Epithelial cell of proximal tubule (primary cell): ENCODE data around the gene AHNAK2. TPM values are rescaled to one million over a fixed set of nuclear protein-coding genes. Genes with fewer than 3 reads are reported as not detected.

Experiments
- DNase-seq: peaks from one replicate; pipeline ENCODE4 v3.0.0-alpha.2; 2011; ENCODE audit warnings: low read depth
- H3K4me3 ChIP-seq: 2 replicates; pipeline ENCODE4 v1.5.1; 2011; ENCODE audit warnings: low read depth, mild to moderate bottlenecking, low read length
- total RNA-seq: library from RNA; depleted of rRNA; stranded (reverse); fragments of >200 nt; gene quantifications from 2 replicates; pipeline ENCODE4 v1.2.3, GENCODE V29; 2015
- TF ChIP-seq, protein P1 (sequence below): conservative IDR thresholded peaks from 2 replicates; pipeline ENCODE4 v1.5.1; 2012; ENCODE audit warnings: low read depth, mild to moderate bottlenecking, low read length

AHNAK2 gene
- total RNA-seq, 1 donor from 2014 or later: 20.8 TPM

DNA sequence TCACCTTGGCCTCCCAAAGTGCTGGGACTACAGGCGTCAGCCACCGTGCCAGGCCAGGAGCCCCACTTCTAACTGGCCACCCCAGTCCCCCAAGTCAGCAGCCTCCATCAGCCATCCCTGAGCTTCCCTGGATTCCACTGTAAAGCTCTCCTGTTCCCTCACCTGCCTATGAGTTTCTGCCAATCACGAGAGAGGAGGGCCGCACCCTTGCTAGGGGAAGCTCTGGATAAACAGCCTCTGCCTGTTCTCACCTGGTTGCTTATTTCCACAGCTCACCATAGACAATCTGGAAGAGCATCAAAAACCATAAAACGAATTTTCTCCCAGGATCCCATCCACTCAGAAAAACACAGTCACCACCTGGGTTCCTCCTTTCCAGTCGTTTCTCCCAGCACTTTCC is 37.7 kb upstream of the AHNAK2 start:
- TF ChIP-seq, protein P1, sequence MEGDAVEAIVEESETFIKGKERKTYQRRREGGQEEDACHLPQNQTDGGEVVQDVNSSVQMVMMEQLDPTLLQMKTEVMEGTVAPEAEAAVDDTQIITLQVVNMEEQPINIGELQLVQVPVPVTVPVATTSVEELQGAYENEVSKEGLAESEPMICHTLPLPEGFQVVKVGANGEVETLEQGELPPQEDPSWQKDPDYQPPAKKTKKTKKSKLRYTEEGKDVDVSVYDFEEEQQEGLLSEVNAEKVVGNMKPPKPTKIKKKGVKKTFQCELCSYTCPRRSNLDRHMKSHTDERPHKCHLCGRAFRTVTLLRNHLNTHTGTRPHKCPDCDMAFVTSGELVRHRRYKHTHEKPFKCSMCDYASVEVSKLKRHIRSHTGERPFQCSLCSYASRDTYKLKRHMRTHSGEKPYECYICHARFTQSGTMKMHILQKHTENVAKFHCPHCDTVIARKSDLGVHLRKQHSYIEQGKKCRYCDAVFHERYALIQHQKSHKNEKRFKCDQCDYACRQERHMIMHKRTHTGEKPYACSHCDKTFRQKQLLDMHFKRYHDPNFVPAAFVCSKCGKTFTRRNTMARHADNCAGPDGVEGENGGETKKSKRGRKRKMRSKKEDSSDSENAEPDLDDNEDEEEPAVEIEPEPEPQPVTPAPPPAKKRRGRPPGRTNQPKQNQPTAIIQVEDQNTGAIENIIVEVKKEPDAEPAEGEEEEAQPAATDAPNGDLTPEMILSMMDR: no peak
- H3K4me3 ChIP-seq: no peak overlapping the region
- DNase-seq: no peak

GRCh38 chr14:105015242-105015641 is 37.1 kb upstream of the AHNAK2 start:
- no peak overlapping the region for H3K4me3 ChIP-seq
- TF ChIP-seq, protein P1: no peak
- DNase-seq: no peak

- H3K4me3 ChIP-seq: no peak overlapping the region
- DNase-seq: no peak
- TF ChIP-seq, protein P1: no peak
Observed at GRCh38 chr14:105014631-105015030, 36.5 kb upstream of the AHNAK2 start.

- no peak for DNase-seq
- H3K4me3 ChIP-seq: no peak overlapping the region
- TF ChIP-seq, protein P1: no peak
Observed at GRCh38 chr14:105014032-105014431, 35.9 kb upstream of the AHNAK2 start.

- DNase-seq: no peak
- TF ChIP-seq, protein P1: peak; percentile 29
- H3K4me3 ChIP-seq: no peak overlapping the region
Observed at GRCh38 chr14:105013150-105013785, 35.1 kb upstream of the AHNAK2 start.

DNA sequence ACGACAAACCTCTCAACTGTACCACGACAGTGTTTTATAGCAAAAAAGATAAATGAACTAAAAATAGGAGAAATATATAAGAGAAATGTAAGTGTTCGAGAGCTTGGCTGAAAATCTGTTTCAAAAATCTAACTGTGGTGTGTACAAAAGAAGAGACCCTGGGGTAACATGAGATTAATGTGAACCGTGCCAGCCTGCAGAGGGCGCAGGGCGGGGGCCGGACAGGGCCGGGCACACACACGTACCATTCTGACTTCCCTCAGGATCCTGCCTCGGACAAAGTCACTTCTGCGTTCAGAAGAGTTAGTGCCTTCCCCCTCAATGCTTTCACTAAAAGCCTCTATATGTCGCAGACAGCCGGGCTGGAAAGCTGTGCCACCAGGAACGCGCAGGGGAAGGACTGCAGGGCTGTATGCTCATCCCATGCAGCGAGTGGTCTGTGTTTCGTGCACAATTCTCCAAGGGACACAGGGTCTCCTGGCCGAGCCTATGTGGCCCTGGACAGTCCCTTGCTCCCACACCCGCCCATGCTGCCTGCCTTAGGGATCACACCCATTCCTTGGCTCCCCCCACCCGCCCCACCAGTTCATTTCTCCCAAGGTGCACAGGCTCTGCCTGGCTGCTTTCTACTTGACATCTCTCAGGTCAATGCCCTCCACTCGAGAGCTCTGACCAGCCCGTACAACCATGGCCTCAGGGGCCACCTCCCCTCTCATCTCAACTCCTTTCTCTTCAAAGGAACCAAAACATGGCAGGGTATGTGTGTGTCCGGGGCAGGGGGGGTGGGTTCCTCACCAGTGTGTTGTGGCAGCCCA is 34.2 kb upstream of the AHNAK2 start:
- no peak for DNase-seq
- TF ChIP-seq, protein P1: peak; percentile 59
- no peak overlapping the region for H3K4me3 ChIP-seq
